Measurements from ENCODE around the gene KCNQ1. TPM values are rescaled to one million over a fixed set of nuclear protein-coding genes. Genes with fewer than 3 reads are reported as not detected.
"Not testable (repeated sequence)": the region's sequence is repeated elsewhere in the genome, so short reads cannot be mapped to it uniquely, and the experiment has no call there.

Gene KCNQ1
- polyA plus RNA-seq, 1 experiment = not detected

- peaks cover 9% of the 10 kb centered on the region for H3K27me3 ChIP-seq (ENCODE audit: control insufficient read depth, insufficient read depth, low read length)
- peaks cover 8% of the 10 kb centered on the region; the same call in 1 of the 2 replicates for H3K9me3 ChIP-seq (ENCODE audit: control insufficient read depth, insufficient read depth, low read length)
- H3K27ac ChIP-seq (ENCODE audit: low read depth, low read length) = no peak overlapping the region
- no peak for TF ChIP-seq CTCF (IDR thresholded peaks at IDR 0.05; ENCODE audit: low read depth, low read length)
- CTCF ChIA-PET = no interaction called here
- no peak overlapping the region for H3K4me3 ChIP-seq (ENCODE audit: low read depth, low read length)
- POLR2A ChIA-PET = no interaction called here
- DNase-seq (ENCODE audit: low read depth, low spot score) = no peak
Measured at GRCh38 chr11:2477254-2477653, 32.4 kb downstream of the KCNQ1 start.

GRCh38 chr11:2477936-2478335 lies 33.1 kb downstream of the KCNQ1 start:
- no peak overlapping the region for H3K4me3 ChIP-seq (ENCODE audit: low read depth, low read length)
- H3K9me3 ChIP-seq (ENCODE audit: control insufficient read depth, insufficient read depth, low read length) = peaks cover 8% of the 10 kb centered on the region; the same call in 1 of the 2 replicates
- ChIA-PET CTCF (no interaction called here), POLR2A (no interaction called here)
- peaks cover 12% of the 10 kb centered on the region for H3K27me3 ChIP-seq (ENCODE audit: control insufficient read depth, insufficient read depth, low read length)
- no peak for TF ChIP-seq CTCF (IDR thresholded peaks at IDR 0.05; ENCODE audit: low read depth, low read length)
- H3K27ac ChIP-seq (ENCODE audit: low read depth, low read length) = no peak overlapping the region
- DNase-seq (ENCODE audit: low read depth, low spot score) = no peak

- CTCF ChIA-PET; POLR2A ChIA-PET; H3K27ac ChIP-seq (ENCODE audit: low read depth, low read length); H3K4me3 ChIP-seq (ENCODE audit: low read depth, low read length); DNase-seq (ENCODE audit: low read depth, low spot score); H3K9me3 ChIP-seq (ENCODE audit: control insufficient read depth, insufficient read depth, low read length): not testable (repeated sequence)
- peaks cover 19% of the 10 kb centered on the region for H3K27me3 ChIP-seq (ENCODE audit: control insufficient read depth, insufficient read depth, low read length)
Measured at GRCh38 chr11:2480067-2480873, 35.5 kb downstream of the KCNQ1 start.

GRCh38 chr11:2480874-2481220 lies 36.0 kb downstream of the KCNQ1 start:
- Histone ChIP-seq H3K4me3 (ENCODE audit: low read depth, low read length) (no peak overlapping the region), H3K27ac (ENCODE audit: low read depth, low read length) (no peak overlapping the region), H3K9me3 (ENCODE audit: control insufficient read depth, insufficient read depth, low read length) (peaks cover 8% of the 10 kb centered on the region; the same call in 1 of the 2 replicates), H3K27me3 (ENCODE audit: control insufficient read depth, insufficient read depth, low read length) (peaks cover 19% of the 10 kb centered on the region)
- CTCF ChIA-PET = no interaction called here
- DNase-seq (ENCODE audit: low read depth, low spot score) = no peak
- POLR2A ChIA-PET = no interaction called here
- no peak for TF ChIP-seq CTCF (IDR thresholded peaks at IDR 0.05; ENCODE audit: low read depth, low read length)

- H3K27ac ChIP-seq (ENCODE audit: low read depth, low read length) = no peak overlapping the region
- ChIA-PET POLR2A (no interaction called here), CTCF (no interaction called here)
Measured at GRCh38 chr11:2481253-2481652, 36.4 kb downstream of the KCNQ1 start.

More at GRCh38 chr11:2481253-2481652, 36.4 kb downstream of the KCNQ1 start:
- peaks cover 19% of the 10 kb centered on the region for H3K27me3 ChIP-seq (ENCODE audit: control insufficient read depth, insufficient read depth, low read length)
- no peak for DNase-seq (ENCODE audit: low read depth, low spot score)
- H3K4me3 ChIP-seq (ENCODE audit: low read depth, low read length) = no peak overlapping the region
- H3K9me3 ChIP-seq (ENCODE audit: control insufficient read depth, insufficient read depth, low read length) = peaks cover 8% of the 10 kb centered on the region; the same call in 1 of the 2 replicates
- TF ChIP-seq CTCF (IDR thresholded peaks at IDR 0.05; ENCODE audit: low read depth, low read length) = no peak

All from AG04450 (cell line).